ENCODE data around the gene SHF.
A peak's percentile ranks its signal among the peaks of the same experiment; 100 is the strongest.

The SHF gene

DNA sequence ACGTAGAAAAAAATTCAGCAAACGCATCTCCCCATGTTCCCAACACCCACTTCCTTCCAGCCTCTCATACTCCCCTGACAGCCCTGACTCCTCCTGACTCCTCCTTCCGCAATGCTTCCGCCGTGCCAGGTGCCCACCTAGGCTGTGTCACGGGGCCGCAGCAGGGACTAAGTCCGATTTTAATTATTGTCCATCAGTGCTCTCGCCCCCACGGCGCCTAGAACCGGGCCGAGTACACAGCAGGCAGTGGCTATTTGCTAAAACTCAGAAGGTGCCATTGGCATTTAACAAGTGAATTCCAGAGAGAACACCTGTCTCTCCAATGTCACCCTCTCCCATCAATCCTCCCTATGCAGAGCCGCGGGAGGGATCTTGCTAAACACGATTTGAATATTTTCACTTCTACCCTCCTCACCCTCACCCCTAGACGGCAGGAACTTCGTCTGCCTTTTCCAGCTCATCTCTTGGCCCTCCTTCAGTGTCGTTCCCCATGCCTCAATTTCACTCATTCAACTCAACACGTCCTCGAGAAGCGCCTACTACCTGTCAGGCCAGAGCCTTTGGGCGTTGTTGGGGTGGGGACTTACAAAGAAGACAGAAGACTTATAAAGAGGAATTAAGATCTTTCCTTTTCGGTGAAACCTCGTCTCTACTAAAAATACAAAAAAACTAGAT, 11.5 kb upstream of the SHF start:
- no peak for DNase-seq (ENCODE audit: low read depth in 2 of 2)

DNA sequence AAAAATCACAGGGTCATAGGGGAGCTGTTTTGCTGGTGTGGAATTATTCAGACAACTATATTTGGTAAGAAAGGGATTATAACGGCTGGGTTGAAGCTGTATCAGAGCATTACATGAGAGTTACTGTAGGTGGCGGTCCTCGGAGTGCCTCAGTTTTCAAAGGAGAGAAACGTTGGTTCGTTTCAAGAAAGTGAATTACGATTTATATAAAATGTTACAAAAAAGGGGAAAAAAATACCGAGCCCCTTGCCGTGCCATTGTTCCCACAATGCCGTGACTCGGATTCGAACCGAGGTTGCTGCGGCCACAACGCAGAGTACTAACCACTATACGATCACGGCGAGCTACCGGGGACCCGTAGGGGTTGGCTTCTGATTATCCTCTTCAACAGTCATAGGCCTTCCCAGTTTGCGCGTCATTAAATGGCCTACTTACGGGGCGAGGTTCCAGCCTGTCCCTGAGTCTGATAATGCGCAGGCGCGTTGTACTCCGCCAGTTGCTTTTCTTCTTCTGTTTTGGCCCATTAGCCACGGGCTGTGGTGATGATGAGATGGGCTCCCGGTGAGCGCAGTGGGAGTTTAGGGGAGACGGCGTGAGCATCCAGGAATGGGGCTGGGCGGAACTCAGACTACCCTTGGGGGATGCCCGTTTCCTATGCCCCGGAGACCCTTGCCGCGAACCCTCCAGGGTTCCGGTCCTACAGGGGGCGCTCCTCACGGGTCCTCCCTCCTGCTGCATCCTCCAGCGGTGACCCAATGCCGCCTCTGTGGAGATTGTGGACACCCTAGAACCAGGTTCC, 10.8 kb upstream of the SHF start:
- peak; percentile 84 to 91 for DNase-seq (ENCODE audit: low read depth in 2 of 2)

DNA sequence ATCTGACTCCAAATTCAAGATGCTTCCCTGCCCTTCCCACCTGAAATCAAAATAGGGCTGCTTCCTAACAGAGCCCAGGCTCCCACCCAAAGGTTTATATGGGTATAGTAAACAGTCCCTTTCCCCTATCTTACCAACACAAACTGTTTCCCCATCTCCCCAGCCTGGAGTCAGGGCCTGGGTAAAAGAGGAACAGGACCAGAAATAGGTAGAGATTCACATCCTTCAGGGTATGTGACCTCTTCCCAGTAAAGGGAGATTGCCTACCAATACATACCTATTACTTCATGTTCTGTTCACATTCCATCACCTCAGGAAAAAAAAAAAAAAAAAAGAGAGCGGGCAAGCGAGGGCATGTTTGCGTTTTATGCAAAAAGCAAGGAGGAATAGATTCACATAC, 9.7 kb upstream of the SHF start:
- DNase-seq (ENCODE audit: low read depth in 2 of 2) = no peak

DNA sequence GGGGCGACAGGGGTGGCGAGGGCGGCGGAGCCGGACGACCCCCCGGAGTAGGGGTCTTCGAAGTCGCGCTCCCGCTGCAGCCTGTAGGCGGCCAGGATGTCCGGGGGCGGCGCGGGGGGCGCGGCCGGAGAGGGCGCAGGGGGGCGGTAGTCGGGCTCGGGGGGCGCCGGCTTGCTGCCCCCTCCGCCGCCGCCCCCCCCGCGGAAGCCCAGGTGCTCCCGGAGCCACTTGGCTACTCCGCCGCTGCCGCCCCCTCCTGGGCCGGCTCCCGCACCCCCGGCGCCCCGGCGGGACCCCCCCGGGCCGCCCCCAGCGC, 230 bp downstream of the SHF start:
- no peak for DNase-seq (ENCODE audit: low read depth in 2 of 2)

DNA sequence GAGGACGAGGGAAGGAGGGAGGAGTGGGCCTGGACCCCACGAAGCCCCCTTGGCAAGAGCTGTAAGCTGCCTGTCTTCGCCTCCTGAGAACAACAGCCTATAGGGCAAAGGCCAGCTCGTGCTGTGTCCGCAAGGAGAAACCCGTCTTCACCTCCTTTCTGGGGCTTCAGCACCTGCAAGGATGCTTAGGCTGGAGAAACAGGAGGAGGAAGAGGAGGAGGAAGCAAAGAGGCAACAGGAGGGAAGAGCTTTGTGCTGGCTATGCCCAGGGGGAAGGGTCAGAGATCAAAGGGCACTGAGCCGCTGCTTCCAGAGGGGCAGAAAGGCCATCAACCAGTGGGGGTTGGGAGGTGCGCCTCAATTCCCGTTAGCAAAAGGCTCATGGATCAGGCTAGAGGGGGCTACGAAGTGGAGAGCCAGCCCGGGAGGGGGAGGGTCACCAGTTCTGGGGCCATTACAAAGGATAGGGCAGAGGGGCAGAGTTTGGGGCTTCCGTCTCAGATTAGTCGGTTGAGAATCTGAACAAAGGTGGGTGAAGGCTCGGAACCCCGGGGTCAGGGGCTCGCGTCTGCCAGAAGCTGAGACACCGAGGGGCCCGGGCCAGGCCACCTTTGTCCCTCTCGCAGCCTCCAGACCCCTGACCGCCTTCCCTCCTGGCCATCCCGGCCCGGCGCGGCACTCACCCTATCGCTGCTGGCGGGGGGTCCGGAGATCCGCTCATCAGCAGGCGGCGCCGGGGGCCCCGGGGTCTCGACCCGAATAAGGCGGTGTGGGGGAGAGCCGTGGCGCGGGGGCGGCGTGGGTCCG, 792 bp downstream of the SHF start:
- no peak for DNase-seq (ENCODE audit: low read depth in 2 of 2)

DNA sequence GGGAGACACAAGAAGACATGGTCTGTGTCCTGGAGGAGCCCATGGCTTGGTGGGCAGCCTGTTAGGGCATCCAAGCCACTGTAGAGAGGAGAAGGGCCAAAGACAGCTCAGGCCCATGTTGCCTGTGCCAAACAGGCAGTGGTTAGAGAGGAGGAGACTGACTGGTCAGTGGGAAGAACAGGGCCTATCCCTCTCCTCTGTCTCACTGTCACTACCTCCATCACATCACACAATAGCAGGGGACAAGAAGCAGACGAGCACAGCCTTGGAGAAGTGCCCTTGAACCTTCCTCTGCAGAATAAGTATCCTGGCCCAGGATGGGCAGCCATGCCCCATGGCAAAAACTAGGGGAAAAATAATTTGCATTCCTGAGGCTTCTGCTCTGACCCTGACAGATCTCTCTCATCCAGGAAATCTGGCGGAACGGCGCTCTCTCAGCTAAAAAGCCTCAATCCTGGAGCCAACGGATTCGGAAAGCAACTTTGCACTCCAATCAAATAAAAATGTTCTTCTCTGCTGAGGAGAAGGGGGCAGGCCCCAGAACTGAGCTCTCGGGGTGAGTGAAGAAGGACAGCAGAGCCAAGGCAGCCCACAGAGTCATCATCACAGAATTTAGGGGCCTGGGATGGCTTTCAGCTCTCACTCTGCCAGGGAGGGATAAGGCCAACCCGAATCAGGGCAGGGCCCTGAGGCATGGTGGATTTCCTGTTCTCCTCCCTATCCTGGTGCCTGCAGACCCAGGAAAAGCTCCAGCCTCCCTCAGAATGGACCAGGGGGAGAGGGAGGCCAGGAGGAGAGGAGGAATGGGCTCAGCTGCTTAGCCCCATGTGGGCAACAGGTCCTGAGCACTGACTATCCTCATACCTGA, 1.6 kb downstream of the SHF start:
- DNase-seq (ENCODE audit: low read depth in 2 of 2) = no peak

DNA sequence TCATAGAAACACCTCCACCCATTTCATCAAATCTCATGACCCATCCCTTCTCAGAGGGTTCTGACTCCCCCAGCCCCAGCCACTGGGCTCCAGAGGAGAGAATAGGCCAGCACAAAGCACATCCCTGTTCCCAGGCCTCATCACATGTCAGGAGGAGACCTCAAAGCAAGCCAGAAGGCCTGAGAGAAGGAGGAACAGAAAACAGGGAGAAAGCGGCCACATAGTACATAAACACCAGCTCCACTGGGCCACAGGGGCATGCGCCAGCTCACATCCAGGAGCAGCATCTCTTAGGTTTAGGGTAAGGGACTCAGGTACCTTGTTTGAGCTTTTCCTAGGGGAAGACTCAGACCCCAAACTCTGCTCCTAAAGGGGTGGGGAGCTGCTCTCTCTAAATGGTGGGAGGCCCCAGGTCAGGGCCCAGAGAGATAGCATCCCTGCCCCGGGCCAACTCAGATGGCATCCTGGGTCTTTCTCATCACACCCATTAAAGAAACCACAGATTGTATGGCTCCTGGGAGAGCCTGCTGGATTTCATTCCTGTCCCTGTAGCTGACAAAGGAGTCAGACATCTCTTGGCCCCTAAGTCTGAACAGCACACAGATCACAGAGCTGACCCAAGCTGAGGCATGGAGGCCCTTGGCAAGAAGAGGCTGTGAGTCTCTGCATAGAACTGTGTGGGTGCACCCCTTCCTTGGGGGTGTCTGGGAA, 2.5 kb downstream of the SHF start:
- no peak for DNase-seq (ENCODE audit: low read depth in 2 of 2)

DNA sequence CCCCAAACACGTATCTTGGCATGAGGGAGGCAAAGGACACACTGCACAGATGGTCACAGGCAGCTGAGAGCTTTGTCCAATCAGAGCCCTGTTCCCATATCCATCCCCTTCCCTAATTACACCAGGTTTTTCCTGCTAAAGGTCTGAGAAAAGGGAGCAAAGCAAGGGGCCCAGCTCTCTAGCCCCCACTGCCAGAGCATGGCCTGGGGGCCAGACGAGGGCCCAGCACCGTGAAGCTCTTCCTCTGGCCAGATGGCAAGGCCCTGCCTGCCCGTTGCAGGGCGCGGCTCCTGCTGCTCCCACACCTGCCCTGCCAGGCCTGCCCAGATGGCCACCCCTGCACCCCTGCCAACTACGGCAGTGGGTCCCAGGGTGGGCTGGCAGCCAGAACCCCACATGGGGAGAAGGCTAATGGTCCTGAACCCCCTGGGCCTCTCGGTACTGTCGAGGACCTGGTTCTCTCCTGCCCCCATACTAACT, 3.2 kb downstream of the SHF start:
- DNase-seq (ENCODE audit: low read depth in 2 of 2) = no peak

DNA sequence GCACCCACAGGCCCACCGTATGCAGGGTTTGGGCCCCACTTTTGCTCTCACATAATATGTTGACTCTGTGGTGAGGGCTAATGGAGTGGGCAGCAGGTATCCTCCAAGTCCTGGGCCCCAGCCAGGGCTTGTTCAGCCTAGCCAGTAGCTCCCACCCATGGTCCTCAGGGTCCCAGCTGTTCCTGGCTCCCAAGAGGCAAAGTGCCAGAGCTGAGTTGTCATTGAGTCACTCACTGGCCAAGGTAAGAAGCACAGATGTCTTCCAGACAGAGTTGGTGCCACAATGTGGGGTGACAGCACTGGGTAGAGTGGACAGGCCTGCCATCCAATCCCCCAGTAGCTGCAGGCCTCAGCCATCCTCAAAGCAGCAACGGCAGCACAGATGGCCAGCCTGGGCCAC, 4.3 kb downstream of the SHF start:
- no peak for DNase-seq (ENCODE audit: low read depth in 2 of 2)

DNA sequence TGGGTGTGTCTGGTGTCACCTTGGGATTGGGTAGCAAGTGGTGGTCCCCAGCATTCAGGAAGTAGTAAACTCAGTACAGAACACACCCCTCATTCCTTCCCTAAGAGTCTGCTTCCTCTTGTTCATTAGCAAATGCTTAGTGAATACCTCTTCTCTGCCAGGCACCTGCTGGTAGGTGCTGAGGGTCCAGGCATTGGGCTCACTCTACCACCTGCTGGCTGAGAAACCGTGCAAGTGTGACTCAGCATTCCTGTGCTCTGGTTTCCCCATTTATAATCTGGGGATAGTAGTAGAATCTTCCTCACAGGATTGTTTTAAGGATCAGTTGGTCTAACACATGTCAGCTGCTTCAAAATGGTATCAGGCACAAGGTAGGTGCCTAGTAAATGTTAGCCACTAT, 4.8 kb downstream of the SHF start:
- DNase-seq (ENCODE audit: low read depth in 2 of 2) = no peak

DNA sequence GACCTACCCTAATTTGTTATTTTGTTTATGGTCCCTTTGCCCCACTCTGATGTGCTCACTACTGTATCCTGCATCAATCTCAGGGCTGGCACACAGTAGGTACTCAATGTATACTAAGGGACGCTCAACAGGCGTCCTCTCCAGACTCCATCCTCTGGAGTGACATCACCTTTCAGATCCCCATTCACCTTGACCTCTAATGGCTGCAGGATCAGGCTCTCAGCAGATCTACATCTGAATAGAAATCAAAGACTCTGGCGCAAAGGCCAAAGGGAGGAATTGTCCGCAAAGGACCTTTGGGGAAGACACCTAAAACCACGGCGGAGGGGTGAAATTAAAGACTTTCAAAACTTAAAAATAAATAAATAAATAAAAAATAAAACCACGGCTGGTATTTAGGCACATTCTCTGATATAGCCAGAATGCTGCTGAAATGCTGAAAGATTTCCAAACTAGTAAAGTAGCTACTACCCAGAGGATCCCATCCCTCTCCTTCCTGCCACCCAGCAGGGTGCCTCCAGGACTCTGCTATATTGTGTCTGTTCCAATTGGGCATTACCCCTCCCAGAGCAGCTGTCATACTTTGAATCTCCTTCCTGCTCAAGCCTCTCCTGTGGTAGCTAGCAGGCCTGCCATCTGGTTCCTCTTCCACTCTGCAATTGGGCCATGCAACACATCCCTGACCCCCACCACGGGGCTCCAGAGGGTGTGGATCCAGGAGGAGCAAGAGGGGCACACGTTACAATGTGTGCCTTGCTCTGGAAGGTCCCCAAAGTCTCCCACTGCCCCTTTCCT, 6.1 kb downstream of the SHF start:
- no peak for DNase-seq (ENCODE audit: low read depth in 2 of 2)

DNA sequence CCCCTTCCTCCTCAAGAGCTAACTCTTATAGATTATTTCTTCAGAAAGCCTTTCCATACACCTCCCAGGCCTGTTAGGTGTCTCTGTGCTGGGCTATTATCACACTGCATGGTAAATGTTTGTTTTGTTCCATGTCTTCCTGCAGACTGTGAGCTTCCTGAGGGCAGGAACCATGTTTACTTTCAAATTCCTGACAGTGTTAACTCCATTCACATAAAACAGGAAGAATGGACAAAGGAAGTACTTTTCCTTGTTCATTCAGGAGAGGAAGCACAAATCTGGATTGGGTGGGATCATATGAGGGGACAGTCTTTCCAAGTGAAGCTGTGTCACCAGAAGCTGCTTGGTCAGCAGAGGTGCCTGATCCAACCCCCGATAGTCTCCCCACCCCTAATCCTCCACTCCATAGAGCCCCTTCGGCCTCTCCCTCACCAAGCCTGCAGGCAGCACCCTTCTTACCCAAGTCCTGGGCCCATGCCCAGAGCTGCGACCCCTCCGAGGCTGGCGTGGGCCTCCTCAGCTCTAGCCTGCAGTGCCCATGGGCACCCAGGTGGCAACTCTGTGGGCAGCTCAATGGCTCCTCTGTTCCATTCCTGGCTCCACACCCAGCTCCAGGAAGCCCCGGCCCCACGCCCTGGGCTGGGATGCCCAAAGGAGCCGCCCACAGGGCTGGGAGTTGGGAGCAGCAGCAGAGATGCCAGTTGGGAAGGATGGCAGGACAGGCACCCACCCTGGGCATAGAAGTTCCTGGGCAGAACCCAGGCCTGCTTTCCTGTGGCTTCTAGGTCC, 6.9 kb downstream of the SHF start:
- DNase-seq (ENCODE audit: low read depth in 2 of 2) = no peak

DNA sequence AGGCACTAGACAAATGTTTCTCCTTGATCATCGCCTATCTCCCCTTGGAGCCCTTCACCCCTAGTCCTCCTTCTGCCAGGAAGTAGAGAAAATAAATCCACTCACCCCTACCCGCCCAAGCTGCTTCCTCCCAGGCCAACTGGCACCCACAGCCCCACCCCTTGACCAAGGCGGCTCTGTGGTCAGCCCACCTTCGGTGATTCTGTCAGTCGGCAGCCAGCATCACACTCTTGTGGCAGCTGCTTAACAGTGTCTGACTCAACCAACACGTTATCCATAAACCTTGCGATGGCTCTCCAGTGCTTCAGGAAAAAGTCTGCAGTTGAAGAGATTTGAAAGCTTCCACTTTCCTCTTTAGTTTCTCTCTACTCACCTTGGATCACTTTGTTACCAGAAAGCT, 7.6 kb downstream of the SHF start:
- DNase-seq (ENCODE audit: low read depth in 2 of 2) = no peak

DNA sequence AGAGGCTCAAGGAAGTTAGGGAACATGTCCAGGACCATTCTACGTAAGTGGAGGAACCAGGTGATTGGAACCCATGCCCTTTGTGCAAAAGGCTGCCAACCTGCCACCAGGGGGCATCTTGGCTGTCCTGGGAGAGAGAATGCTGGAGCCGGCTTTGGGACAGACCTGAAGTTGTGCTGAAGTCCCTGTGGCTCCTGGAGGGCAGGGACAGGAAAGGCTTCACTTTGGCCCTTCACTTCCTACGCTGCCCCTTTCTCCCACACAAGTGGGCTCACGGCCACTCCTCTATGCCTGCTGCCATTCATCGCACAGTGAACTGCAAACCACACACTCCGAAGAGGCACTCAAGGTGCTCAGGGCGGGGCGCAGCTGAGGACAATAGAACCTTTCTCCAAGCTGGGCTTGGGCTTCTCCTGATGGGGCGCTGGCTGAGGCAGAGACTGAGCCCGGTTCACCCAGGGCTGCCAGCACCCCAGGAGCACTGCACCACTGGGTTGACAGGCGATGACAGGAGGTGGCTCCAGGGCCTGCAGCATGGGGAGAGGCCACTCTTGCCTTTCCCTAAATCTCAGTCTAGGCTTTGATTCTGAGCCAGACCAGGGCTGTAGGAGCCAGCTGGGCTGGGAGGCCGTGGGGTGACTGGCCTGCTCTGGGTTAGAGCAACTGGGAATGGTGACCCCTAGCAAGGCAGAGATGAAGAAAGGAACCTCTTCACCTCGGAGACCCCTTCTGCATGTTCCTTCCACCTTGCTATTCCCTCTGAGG, 8.4 kb downstream of the SHF start:
- peak in 1 of 2 donors; percentile 34 for DNase-seq (ENCODE audit: low read depth in 2 of 2)

DNA sequence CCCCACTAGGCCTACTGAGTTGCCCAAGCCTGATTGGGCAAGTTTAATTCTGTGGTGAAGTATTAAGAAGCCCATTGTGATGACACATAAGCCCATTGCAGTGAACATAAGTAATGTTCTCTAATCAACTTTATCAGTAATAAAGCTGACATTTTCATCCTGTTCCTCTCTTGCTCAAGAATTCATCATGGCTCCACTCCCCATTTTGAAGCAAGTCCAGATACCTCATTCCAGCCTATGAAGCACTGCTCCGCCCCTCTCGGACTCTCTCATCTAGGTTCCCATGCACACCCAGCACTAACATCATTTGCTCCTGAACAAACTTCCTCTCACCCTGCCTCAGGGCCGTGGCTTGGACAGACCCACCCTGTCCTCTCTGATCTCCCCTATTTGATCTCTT, 10.5 kb downstream of the SHF start:
- DNase-seq (ENCODE audit: low read depth in 2 of 2) = no peak

DNA sequence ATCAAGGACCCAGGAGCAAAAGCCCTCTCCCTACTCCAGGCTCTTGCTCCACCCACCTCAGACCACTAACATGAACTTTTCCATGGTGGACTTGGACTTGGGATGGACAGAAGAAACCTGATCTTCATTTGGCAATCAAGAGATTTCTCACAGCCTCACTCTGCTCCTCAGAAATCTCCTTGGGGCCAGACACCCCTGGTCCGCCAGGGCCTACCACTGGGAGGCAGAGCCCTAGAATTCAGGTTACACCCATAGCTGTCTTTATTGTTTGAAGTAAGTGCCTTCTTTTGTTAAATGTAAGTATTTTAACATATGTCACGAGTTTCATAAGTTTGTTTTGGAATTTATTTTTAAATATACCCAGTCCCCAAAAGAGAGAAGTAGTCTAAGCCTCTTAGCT, 13.2 kb downstream of the SHF start:
- DNase-seq (ENCODE audit: low read depth in 2 of 2) = no peak

DNA sequence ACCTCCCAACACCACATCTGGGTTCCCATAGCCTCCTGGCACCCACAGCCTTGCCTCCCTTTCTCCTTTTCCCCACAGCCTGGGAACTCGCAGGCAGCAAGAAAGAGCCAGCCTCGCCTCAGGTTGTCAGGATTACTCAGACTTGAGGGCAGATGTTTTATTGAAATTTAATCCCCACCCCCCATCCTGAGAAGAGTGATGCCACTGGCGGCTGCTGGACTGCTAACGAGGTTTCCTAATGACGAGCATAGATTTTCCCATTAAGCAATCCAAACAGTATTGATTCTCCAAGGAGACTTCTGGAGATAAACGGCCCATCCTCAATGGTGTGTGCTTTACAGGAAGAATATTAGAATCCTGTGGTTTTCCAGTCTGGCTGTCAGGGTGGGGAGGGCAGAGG, 13.7 kb downstream of the SHF start:
- no peak for DNase-seq (ENCODE audit: low read depth in 2 of 2)

DNA sequence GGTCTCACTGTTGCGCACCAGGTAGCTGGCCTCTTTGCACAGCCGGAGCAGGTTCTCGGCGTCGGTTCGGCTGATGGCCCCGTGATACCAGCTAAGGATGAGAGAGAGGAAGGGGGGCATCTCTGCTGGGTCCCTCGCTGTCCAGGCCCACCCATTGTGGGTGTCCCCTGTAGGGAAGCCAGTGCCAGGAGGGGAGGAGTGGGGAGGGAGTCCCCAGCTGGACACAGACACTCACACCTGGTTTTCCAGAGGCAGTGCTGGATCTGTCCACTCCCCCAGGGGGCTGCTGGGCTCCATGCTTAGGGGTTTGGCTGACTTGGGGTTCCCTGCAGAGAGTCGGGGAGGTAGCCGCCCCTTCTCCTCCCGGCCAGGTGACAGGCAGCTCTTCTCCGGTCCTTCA, 15.9 kb downstream of the SHF start:
- DNase-seq (ENCODE audit: low read depth in 2 of 2) = no peak

Data from stimulated activated CD8-positive, alpha-beta memory T cell treated with anti-CD3 and anti-CD28 coated beads, Interleukin-2, amount 100 ng/mL, for 1 hour (primary cell).